A673 (cell line): Measurements from ENCODE around the gene TSPYL4. TPM values are rescaled to one million over a fixed set of nuclear protein-coding genes. Genes with fewer than 3 reads are reported as not detected.

Experiments
- BruUV-seq: library from RNA; stranded (reverse); fragments of 400-500 nt; replicated peaks from 2 replicates; lab custom pipeline; 2021; lab: Mats Ljungman, UMichigan
- CTCF ChIA-PET: fragments of 300-600 bp; sonication (Branson Sonifier 250); formaldehyde crosslinking; loops from one replicate; lab custom pipeline; 2022; ENCODE audit warnings: antibody characterized with exemption; lab: Charles Lee
- POLR2A ChIA-PET: fragments of 300-600 bp; sonication (Branson Sonifier 250); formaldehyde crosslinking; loops from one replicate; lab custom pipeline; 2022; ENCODE audit warnings: antibody characterized with exemption; ENCODE audit not compliant: low non-redundant PET; lab: Charles Lee
- DNase-seq: peaks from one replicate; pipeline ENCODE4 v3.0.0-alpha.2; 2015; ENCODE audit warnings: low spot score
- H3K27ac ChIP-seq: fragments of 200-600 bp; sonication (generic); 2 replicates; pipeline ENCODE4 v1.5.1; 2016; ENCODE audit warnings: mixed run types, low read depth, mild to moderate bottlenecking, mixed read lengths, antibody characterized with exemption, low read length; ENCODE audit not compliant: poor library complexity, severe bottlenecking
- H3K27me3 ChIP-seq: fragments of 200-600 bp; sonication (generic); replicated peaks from 2 replicates; pipeline ENCODE4 v1.6.1; 2017; ENCODE audit warnings: mixed run types, low read depth, mild to moderate bottlenecking, mixed read lengths, antibody characterized with exemption, low read length; ENCODE audit not compliant: insufficient read depth, poor library complexity
- H3K36me3 ChIP-seq: fragments of 200-600 bp; sonication (generic); 2 replicates; pipeline ENCODE4 v1.6.1; 2016; ENCODE audit warnings: mixed run types, mild to moderate bottlenecking, mixed read lengths, antibody characterized with exemption, low read length; ENCODE audit not compliant: insufficient read depth, poor library complexity, severe bottlenecking
- H3K4me1 ChIP-seq: fragments of 200-600 bp; sonication (generic); 2 replicates; pipeline ENCODE4 v1.6.1; 2017; ENCODE audit warnings: mixed run types, mild to moderate bottlenecking, mixed read lengths, antibody characterized with exemption, low read length; ENCODE audit not compliant: insufficient read depth, poor library complexity, severe bottlenecking
- H3K4me3 ChIP-seq: fragments of 200-600 bp; sonication (generic); 2 replicates; pipeline ENCODE4 v1.5.1; 2016; ENCODE audit warnings: low read depth, mixed run types, mild to moderate bottlenecking, mixed read lengths, low read length; ENCODE audit not compliant: poor library complexity, severe bottlenecking
- H3K9me3 ChIP-seq: fragments of 200-600 bp; sonication (generic); 2 replicates; pipeline ENCODE4 v1.6.1; 2016; ENCODE audit warnings: mixed run types, low read depth, mild to moderate bottlenecking, mixed read lengths, antibody characterized with exemption, low read length; ENCODE audit not compliant: poor library complexity, severe bottlenecking
- CTCF ChIP-seq: fragments of 300-800, 200-600 bp; sonication (generic); conservative IDR thresholded peaks from 2 replicates; pipeline ENCODE4 v1.5.1; 2017; ENCODE audit warnings: low read depth, mild to moderate bottlenecking, antibody characterized with exemption, low read length, moderate library complexity, mixed read lengths
- EZH2 ChIP-seq: fragments of 200-600 bp; sonication (generic); IDR thresholded peaks from 2 replicates; pipeline ENCODE4 v1.6.1; 2017; ENCODE audit warnings: borderline replicate concordance, low read depth, mild to moderate bottlenecking, mixed read lengths, antibody characterized with exemption, low read length; ENCODE audit not compliant: poor library complexity, severe bottlenecking
- intact Hi-C: fragments of 100-400 bp; cut with micrococcal nuclease; formaldehyde crosslinking; loops from one replicate; pipeline ENCODE4 v1.10.0; 2022; ENCODE audit not compliant: unreplicated experiment
- total RNA-seq: library from RNA; stranded (reverse); gene quantifications from 2 replicates; pipeline ENCODE4 v1.2.3, GENCODE V29; 2021

The TSPYL4 gene
- total RNA-seq, 1 experiment from 2014 or later = 17.2 TPM

GRCh38 chr6:116217069-116217468 is 36.8 kb downstream of the TSPYL4 start:
- TF ChIP-seq EZH2 (no peak), CTCF (peak; percentile 73)
- ChIA-PET POLR2A (no interaction called here), CTCF (no interaction called here)
- Histone ChIP-seq H3K27me3 (no peaks in the 10 kb centered on the region), H3K4me3 (no peak overlapping the region), H3K4me1 (peaks cover 16% of the 10 kb centered on the region), H3K36me3 (no peaks in the 10 kb centered on the region), H3K27ac (peak overlapping the region; percentile 37), H3K9me3 (no peaks in the 10 kb centered on the region)
- peak; percentile 64 for DNase-seq
- no TSS peak for BruUV-seq
- intact Hi-C loops = loop anchor here (5.0 to 10.0 kb wide), 3 partner anchors 345 to 750 kb away; no protein-coding TSS in a partner anchor

GRCh38 chr6:116215414-116215813 is 38.5 kb downstream of the TSPYL4 start:
- no peak for DNase-seq
- POLR2A ChIA-PET = no interaction called here
- TF ChIP-seq EZH2 = no peak
- TF ChIP-seq CTCF = no peak
- no peak overlapping the region for H3K4me3 ChIP-seq
- BruUV-seq = no TSS peak
- no peaks in the 10 kb centered on the region for H3K27me3 ChIP-seq
- no peaks in the 10 kb centered on the region for H3K36me3 ChIP-seq
- no peak overlapping the region for H3K27ac ChIP-seq
- CTCF ChIA-PET = no interaction called here
- no peaks in the 10 kb centered on the region for H3K9me3 ChIP-seq
- intact Hi-C loops = loop anchor here (5.0 to 10.0 kb wide), 3 partner anchors 347 to 752 kb away; no protein-coding TSS in a partner anchor
- peaks cover 10% of the 10 kb centered on the region for H3K4me1 ChIP-seq

- no peak for DNase-seq
- H3K4me3 ChIP-seq = no peak overlapping the region
- no peaks in the 10 kb centered on the region for H3K36me3 ChIP-seq
- TF ChIP-seq EZH2 (no peak), CTCF (no peak)
- ChIA-PET POLR2A (no interaction called here), CTCF (no interaction called here)
- peaks cover 5% of the 10 kb centered on the region for H3K4me1 ChIP-seq
- no peaks in the 10 kb centered on the region for H3K9me3 ChIP-seq
- H3K27me3 ChIP-seq = no peaks in the 10 kb centered on the region
- H3K27ac ChIP-seq = no peak overlapping the region
- no TSS peak for BruUV-seq
- intact Hi-C loops = loop anchor here (5.0 to 10.0 kb wide), 3 partner anchors 348 to 753 kb away; no protein-coding TSS in a partner anchor
Measured at GRCh38 chr6:116214681-116215080, 39.2 kb downstream of the TSPYL4 start.
